GM23338 (cell line): ENCODE results near the gene PCNT. TPM values are rescaled to one million over a fixed set of nuclear protein-coding genes. Genes with fewer than 3 reads are reported as not detected.

Experiments used
- ATAC-seq: fragments of 200-7000 bp; cut with Tn5 transposase; 3 replicates; pipeline ENCODE4 v1.9.1; 2020
- DNase-seq: peaks from one replicate; pipeline ENCODE4 v3.0.0-alpha.2; 2015; ENCODE audit warnings: low spot score
- H2AFZ ChIP-seq: fragments of 200-600 bp; sonication (generic); 2 replicates; pipeline ENCODE4 v1.8.0; 2016; ENCODE audit warnings: antibody characterized with exemption, mild to moderate bottlenecking, moderate library complexity
- H3F3A ChIP-seq: fragments of 200-600 bp; sonication (generic); replicated peaks from 2 replicates; pipeline ENCODE4 v1.8.0; 2017; ENCODE audit warnings: antibody characterized with exemption, mixed run types, low read depth
- H3K27ac ChIP-seq: fragments of 200-600 bp; sonication (generic); 2 replicates; pipeline ENCODE4 v1.6.1; 2016; ENCODE audit warnings: low read depth
- H3K27me3 ChIP-seq: fragments of 200-600 bp; sonication (generic); 2 replicates; pipeline ENCODE4 v1.8.0; 2016; ENCODE audit warnings: mild to moderate bottlenecking, mixed run types, moderate library complexity; ENCODE audit not compliant: insufficient read depth
- H3K36me3 ChIP-seq: fragments of 200-600 bp; sonication (generic); 2 replicates; pipeline ENCODE4 v1.8.0; 2016; ENCODE audit warnings: mild to moderate bottlenecking; ENCODE audit not compliant: insufficient read depth
- H3K4me1 ChIP-seq: fragments of 200-600 bp; sonication (generic); 2 replicates; pipeline ENCODE4 v1.8.0; 2016; ENCODE audit warnings: mild to moderate bottlenecking, moderate library complexity; ENCODE audit not compliant: insufficient read depth
- H3K4me2 ChIP-seq: fragments of 200-600 bp; sonication (generic); 2 replicates; pipeline ENCODE4 v1.7.1; 2017; ENCODE audit warnings: mixed run types
- H3K4me3 ChIP-seq: fragments of 200-600 bp; sonication (generic); 2 replicates; pipeline ENCODE4 v1.6.1; 2016; ENCODE audit warnings: mixed run types
- H3K79me2 ChIP-seq: fragments of 200-600 bp; sonication (generic); replicated peaks from 2 replicates; pipeline ENCODE4 v1.8.0; 2017; ENCODE audit warnings: mild to moderate bottlenecking; ENCODE audit not compliant: insufficient read depth
- H3K9me2 ChIP-seq: fragments of 200-600 bp; sonication (generic); 2 replicates; pipeline ENCODE4 v1.8.0; 2017; ENCODE audit not compliant: insufficient read depth
- H4K20me1 ChIP-seq: fragments of 200-600 bp; sonication (generic); replicated peaks from 2 replicates; pipeline ENCODE4 v1.8.0; 2017; ENCODE audit warnings: mild to moderate bottlenecking; ENCODE audit not compliant: insufficient read depth
- H3K27ac Mint-ChIP-seq: 2 replicates; pipeline ENCODE4 v1.8.0; 2020; ENCODE audit warnings: inconsistent platforms, mild to moderate bottlenecking, moderate library complexity, mixed read lengths
- H3K27me3 Mint-ChIP-seq: 3 replicates; pipeline ENCODE4 v1.8.0; 2022; ENCODE audit warnings: low read depth, mild to moderate bottlenecking, moderate library complexity, mixed read lengths, inconsistent platforms; ENCODE audit not compliant: insufficient read depth, poor library complexity
- H3K36me3 Mint-ChIP-seq: 3 replicates; pipeline ENCODE4 v1.8.0; 2021; ENCODE audit warnings: low read depth, mild to moderate bottlenecking, inconsistent platforms, moderate library complexity, mixed read lengths
- H3K4me1 Mint-ChIP-seq: 3 replicates; pipeline ENCODE4 v1.8.0; 2020; ENCODE audit warnings: mild to moderate bottlenecking, inconsistent platforms, mixed read lengths
- H3K4me3 Mint-ChIP-seq: 3 replicates; pipeline ENCODE4 v1.8.0; 2021; ENCODE audit warnings: moderate library complexity, mild to moderate bottlenecking, inconsistent platforms, mixed read lengths
- H3K9me3 Mint-ChIP-seq: 3 replicates; pipeline ENCODE4 v1.8.0; 2020; ENCODE audit warnings: moderate library complexity, mild to moderate bottlenecking, inconsistent platforms, mixed read lengths
- CREB1 ChIP-seq: fragments of 250-450 bp; sonication (Bioruptor Pico); IDR thresholded peaks from 2 replicates; pipeline ENCODE4 v1.5.0; 2020; ENCODE audit warnings: low read depth, mild to moderate bottlenecking, moderate library complexity
- EZH2 ChIP-seq: fragments of 200-600 bp; sonication (generic); IDR thresholded peaks from one replicate; pipeline ENCODE4 v1.8.0; 2017; ENCODE audit warnings: antibody characterized with exemption, mild to moderate bottlenecking, low read depth; ENCODE audit not compliant: unreplicated experiment
- EZH2phosphoT487 ChIP-seq: fragments of 200-600 bp; sonication (generic); IDR thresholded peaks from one replicate; pipeline ENCODE4 v1.8.1; 2018; ENCODE audit warnings: antibody characterized with exemption; ENCODE audit not compliant: unreplicated experiment
- JUNB ChIP-seq: IDR thresholded peaks from one replicate; pipeline ENCODE4 v1.6.1; 2016; ENCODE audit warnings: antibody characterized with exemption; ENCODE audit not compliant: unreplicated experiment
- NANOG ChIP-seq: IDR thresholded peaks from 2 replicates; pipeline ENCODE4 v1.6.1; 2016; ENCODE audit warnings: antibody characterized with exemption, borderline replicate concordance
- STAT1 ChIP-seq: IDR thresholded peaks from one replicate; pipeline ENCODE4 v1.6.1; 2016; ENCODE audit warnings: antibody characterized with exemption; ENCODE audit not compliant: unreplicated experiment
- ZNF114 ChIP-seq: fragments of 250-450 bp; sonication (Bioruptor Pico); IDR thresholded peaks from 2 replicates; pipeline ENCODE4 v1.5.0; 2020; ENCODE audit warnings: mild to moderate bottlenecking, moderate library complexity
- ZNF331 ChIP-seq: fragments of 250-450 bp; sonication (Bioruptor Pico); IDR thresholded peaks from 2 replicates; pipeline ENCODE4 v1.5.0; 2020; ENCODE audit warnings: low read depth, mild to moderate bottlenecking, moderate library complexity
- polyA plus RNA-seq: library from polyadenylated mRNA; unstranded; fragments of >200 nt; fragmentation: Nextera tagmentation; extraction: Ambion mirVana; gene quantifications from 2 replicates; pipeline ENCODE4 v1.2.1, GENCODE V29; 2016
- total RNA-seq: library from RNA; depleted of rRNA; stranded (reverse); fragments of >200 nt; shearing (Covaris generic); gene quantifications from 2 replicates; pipeline ENCODE4 v1.2.3, GENCODE V29; 2014
- TF ChIP-seq, protein P1 (sequence below), 2 experiments: fragments of 200-600 bp in 1 of 2; sonication (generic) in 1 of 2; conservative IDR thresholded peaks; 2 replicates each; pipeline versions ENCODE4 v1.5.1 to v1.6.1; 2016 to 2017; ENCODE audit warnings: antibody characterized with exemption in 2 of 2, low read depth in 2 of 2, mild to moderate bottlenecking in 2 of 2, moderate library complexity in 1 of 2
- TF ChIP-seq, protein P2 (sequence below): IDR thresholded peaks from 2 replicates; pipeline ENCODE4 v1.6.1; 2016; ENCODE audit warnings: antibody characterized with exemption

PCNT gene
- total and polyA plus RNA-seq, 2 experiments from 2014 or later, result 39.6 to 46.1 TPM

DNA sequence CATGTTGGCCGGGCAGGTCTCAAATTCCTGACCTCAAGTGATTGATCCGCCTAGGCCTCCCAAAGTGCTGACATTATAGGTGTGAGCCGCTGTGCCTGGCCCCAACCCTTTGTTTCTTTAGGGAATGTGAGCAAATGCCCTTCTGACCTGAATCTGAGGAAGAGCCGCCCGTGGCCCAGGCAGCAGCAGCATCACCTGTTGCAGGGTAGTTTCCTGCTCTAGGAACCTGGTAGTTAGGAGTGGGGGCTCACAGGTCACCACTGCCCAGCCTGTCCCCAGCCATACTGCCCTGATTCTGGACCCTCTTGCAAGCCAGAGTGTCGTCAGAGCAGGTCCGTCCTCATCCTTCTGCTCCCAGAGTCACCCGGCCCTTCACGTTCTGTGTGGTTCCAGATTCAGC, 24.8 kb upstream of the PCNT start (continued):
- TF ChIP-seq, protein P1, sequence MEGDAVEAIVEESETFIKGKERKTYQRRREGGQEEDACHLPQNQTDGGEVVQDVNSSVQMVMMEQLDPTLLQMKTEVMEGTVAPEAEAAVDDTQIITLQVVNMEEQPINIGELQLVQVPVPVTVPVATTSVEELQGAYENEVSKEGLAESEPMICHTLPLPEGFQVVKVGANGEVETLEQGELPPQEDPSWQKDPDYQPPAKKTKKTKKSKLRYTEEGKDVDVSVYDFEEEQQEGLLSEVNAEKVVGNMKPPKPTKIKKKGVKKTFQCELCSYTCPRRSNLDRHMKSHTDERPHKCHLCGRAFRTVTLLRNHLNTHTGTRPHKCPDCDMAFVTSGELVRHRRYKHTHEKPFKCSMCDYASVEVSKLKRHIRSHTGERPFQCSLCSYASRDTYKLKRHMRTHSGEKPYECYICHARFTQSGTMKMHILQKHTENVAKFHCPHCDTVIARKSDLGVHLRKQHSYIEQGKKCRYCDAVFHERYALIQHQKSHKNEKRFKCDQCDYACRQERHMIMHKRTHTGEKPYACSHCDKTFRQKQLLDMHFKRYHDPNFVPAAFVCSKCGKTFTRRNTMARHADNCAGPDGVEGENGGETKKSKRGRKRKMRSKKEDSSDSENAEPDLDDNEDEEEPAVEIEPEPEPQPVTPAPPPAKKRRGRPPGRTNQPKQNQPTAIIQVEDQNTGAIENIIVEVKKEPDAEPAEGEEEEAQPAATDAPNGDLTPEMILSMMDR (conservative IDR thresholded peaks at IDR 0.05; ENCODE audit: low read depth in 2 of 2), result no peak
- TF ChIP-seq, protein P2, sequence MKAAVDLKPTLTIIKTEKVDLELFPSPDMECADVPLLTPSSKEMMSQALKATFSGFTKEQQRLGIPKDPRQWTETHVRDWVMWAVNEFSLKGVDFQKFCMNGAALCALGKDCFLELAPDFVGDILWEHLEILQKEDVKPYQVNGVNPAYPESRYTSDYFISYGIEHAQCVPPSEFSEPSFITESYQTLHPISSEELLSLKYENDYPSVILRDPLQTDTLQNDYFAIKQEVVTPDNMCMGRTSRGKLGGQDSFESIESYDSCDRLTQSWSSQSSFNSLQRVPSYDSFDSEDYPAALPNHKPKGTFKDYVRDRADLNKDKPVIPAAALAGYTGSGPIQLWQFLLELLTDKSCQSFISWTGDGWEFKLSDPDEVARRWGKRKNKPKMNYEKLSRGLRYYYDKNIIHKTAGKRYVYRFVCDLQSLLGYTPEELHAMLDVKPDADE, result no peak

DNA sequence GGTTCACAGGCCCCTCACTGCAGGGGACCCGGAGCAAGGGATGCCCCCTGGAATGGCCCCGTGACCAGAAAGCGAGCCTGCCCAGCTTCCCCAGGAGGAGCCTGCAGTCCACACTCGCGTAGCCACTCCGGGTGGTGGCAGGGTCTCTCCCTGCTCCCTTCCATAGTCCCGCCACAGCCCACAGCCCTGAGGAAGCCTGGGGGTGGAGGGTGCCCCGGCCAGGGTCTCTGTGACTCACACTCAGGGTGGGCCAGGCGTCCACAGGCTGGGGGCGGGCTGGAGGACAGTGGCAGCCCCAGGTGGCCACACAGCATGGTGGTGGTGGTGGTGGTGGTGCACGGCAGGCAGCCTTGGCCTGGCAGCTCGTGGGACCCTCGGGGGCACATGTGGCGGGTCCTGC, 22.2 kb upstream of the PCNT start:
- no peak overlapping the region for H3K27ac Mint-ChIP-seq
- Histone ChIP-seq H3K27me3 (peaks cover 8% of the 10 kb centered on the region), H4K20me1 (peaks cover 3% of the 10 kb centered on the region; the same call in 1 of the 2 replicates), H3K4me2 (no peak overlapping the region), H3K4me3 (no peak overlapping the region), H2AFZ (no peak overlapping the region), H3K79me2 (no peaks in the 10 kb centered on the region), H3K4me1 (no peaks in the 10 kb centered on the region), H3F3A (no peaks in the 10 kb centered on the region; the same call in 1 of the 2 replicates), H3K27ac (no peak overlapping the region), H3K9me2 (no peaks in the 10 kb centered on the region), H3K36me3 (peaks cover 11% of the 10 kb centered on the region; the same call in 1 of the 2 replicates)
- H3K9me3 Mint-ChIP-seq, result peaks cover 16% of the 10 kb centered on the region; the same call in 2 of the 3 replicates
- ATAC-seq (no peak), DNase-seq (no peak)
- TF ChIP-seq CREB1 (CRISPR knock-in tag), result no peak
- TF ChIP-seq EZH2, result no peak
- no peak for TF ChIP-seq JUNB
- peaks cover 63% of the 10 kb centered on the region for H3K36me3 Mint-ChIP-seq
- no peak overlapping the region for H3K4me3 Mint-ChIP-seq
- peaks cover 19% of the 10 kb centered on the region for H3K27me3 Mint-ChIP-seq
- H3K4me1 Mint-ChIP-seq, result peaks cover 2% of the 10 kb centered on the region; the same call in 2 of the 3 replicates

DNA sequence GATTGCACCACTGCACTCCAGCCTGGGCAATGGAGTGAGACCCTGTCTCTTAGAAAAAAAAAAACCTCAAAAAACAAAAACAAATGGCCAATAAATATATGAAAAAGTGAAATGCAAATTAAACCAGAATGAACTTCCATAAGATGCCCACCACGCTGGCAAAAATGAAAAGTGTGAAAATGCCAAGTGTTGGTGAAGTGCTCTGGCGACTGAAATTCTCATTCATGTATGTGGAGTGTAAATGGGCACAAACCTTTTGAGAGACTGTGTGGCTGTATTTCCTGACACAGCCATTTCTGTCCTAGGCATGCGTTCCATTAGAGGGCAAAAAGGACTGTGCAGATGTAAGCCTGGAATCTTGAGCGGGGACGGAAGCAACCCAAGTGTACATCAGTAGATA, 19.5 kb upstream of the PCNT start:
- Mint-ChIP-seq H3K27ac (no peak overlapping the region), H3K9me3 (peaks cover 5% of the 10 kb centered on the region; the same call in 2 of the 3 replicates), H3K27me3 (peaks cover 4% of the 10 kb centered on the region), H3K4me3 (no peak overlapping the region), H3K36me3 (peaks cover 69% of the 10 kb centered on the region), H3K4me1 (no peaks in the 10 kb centered on the region)
- no peaks in the 10 kb centered on the region for H3F3A ChIP-seq
- H3K79me2 ChIP-seq, result no peaks in the 10 kb centered on the region
- H3K9me2 ChIP-seq, result no peaks in the 10 kb centered on the region
- no peak overlapping the region for H2AFZ ChIP-seq
- H4K20me1 ChIP-seq, result peaks cover 3% of the 10 kb centered on the region; the same call in 1 of the 2 replicates
- ATAC-seq, result no peak
- no peak overlapping the region for H3K4me2 ChIP-seq
- no peak overlapping the region for H3K4me3 ChIP-seq
- no peaks in the 10 kb centered on the region for H3K4me1 ChIP-seq
- DNase-seq, result no peak
- H3K36me3 ChIP-seq, result peaks cover 21% of the 10 kb centered on the region; the same call in 1 of the 2 replicates
- no peaks in the 10 kb centered on the region for H3K27me3 ChIP-seq
- H3K27ac ChIP-seq, result no peak overlapping the region
- TF ChIP-seq JUNB (no peak), STAT1 (no peak), ZNF114 (no peak), ZNF331 (CRISPR knock-in tag) (no peak), NANOG (no peak), EZH2phosphoT487 (no peak)
- TF ChIP-seq, protein P2, result no peak
